IMR-90 (cell line): ENCODE data around the gene EMID1.

Source experiments
- BHLHE40 ChIP-seq: fragments of 150-350 bp; IDR thresholded peaks from 2 replicates; pipeline ENCODE4 v1.6.1; 2016; ENCODE audit warnings: mild to moderate bottlenecking, low read depth, low read length
- FOS ChIP-seq: fragments of 150-350 bp; IDR thresholded peaks from 2 replicates; pipeline ENCODE4 v1.6.1; 2016; ENCODE audit warnings: low read depth, low read length
- MXI1 ChIP-seq: IDR thresholded peaks from 2 replicates; pipeline ENCODE4 v1.6.1; 2012; ENCODE audit warnings: low read depth, mild to moderate bottlenecking, low read length, moderate library complexity, borderline replicate concordance
- POLR2A ChIP-seq: IDR thresholded peaks from 2 replicates; pipeline ENCODE4 v1.6.1; 2012; ENCODE audit warnings: mild to moderate bottlenecking, low read depth, low read length
- RAD21 ChIP-seq: IDR thresholded peaks from 2 replicates; pipeline ENCODE4 v1.6.1; 2012; ENCODE audit warnings: low read length, improper control_type of control experiment
- TF ChIP-seq, protein P1 (sequence below): conservative IDR thresholded peaks from 2 replicates; pipeline ENCODE4 v1.5.1; 2012; ENCODE audit warnings: mild to moderate bottlenecking, low read depth, low read length, improper control_type of control experiment

DNA sequence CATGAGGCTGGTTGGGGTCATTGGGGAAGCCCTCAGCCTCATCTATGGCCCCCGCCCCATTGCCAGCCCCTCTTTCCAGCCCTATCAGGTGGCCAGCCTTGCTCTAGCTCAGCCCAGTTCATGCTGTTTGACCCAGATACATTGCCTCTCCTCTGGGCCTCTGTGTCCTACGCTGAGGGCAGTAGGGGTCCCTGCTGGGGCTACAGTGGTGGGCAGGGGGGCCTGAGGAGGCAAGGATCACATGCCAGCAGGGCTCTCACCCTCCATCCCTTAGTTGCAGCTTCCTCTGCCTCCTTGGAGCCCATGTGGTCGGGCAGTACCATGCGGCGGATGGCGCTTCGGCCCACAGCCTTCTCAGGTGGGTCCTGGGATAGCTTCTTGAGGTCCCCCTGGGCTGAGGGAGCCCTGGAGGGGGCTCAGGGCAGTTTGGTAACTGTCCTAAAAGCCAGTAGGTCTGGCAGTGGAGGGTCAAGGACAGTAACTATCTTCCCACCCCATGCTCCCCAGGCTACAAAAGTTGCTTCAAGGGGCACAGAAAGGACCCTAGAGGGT, 19.2 kb downstream of the EMID1 start:
- TF ChIP-seq, protein P1, sequence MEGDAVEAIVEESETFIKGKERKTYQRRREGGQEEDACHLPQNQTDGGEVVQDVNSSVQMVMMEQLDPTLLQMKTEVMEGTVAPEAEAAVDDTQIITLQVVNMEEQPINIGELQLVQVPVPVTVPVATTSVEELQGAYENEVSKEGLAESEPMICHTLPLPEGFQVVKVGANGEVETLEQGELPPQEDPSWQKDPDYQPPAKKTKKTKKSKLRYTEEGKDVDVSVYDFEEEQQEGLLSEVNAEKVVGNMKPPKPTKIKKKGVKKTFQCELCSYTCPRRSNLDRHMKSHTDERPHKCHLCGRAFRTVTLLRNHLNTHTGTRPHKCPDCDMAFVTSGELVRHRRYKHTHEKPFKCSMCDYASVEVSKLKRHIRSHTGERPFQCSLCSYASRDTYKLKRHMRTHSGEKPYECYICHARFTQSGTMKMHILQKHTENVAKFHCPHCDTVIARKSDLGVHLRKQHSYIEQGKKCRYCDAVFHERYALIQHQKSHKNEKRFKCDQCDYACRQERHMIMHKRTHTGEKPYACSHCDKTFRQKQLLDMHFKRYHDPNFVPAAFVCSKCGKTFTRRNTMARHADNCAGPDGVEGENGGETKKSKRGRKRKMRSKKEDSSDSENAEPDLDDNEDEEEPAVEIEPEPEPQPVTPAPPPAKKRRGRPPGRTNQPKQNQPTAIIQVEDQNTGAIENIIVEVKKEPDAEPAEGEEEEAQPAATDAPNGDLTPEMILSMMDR: no peak
- TF ChIP-seq BHLHE40 (no peak), RAD21 (no peak), MXI1 (no peak), FOS (no peak), POLR2A (no peak)
